ENCODE measurements around the gene CES2.

Gene CES2

DNA sequence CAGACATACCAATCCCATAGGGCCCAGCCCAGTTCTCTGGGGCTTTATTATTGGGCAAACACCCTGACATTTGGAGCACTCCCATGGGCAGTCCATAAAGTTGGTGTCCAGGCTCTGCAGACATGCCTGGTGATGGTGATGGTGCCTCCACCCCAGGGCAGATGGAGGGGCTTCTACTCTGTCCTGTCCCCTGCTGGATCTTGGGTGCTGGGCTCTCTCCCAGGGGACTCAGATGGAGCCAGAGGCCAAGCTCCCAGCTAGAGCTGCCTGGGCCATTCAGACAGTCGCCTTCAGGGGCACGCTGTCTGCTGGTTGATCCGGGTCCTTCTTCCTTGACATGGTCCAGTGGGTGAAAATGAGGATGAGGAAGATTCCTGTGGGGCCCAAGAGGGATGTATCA, 27.2 kb upstream of the CES2 start:
- TF ChIP-seq GLI4 (tag by site-specific recombination; IDR thresholded peaks at IDR 0.05) = no peak
- TF ChIP-seq ZNF658 (tag by site-specific recombination; IDR thresholded peaks at IDR 0.05) = no peak
- no peak for TF ChIP-seq ZFP3 (tag by site-specific recombination; IDR thresholded peaks at IDR 0.05; ENCODE audit: low read depth)
- TF ChIP-seq GFI1B (tag by site-specific recombination; IDR thresholded peaks at IDR 0.05) = no peak
- no peak for TF ChIP-seq ZNF473 (tag by site-specific recombination; IDR thresholded peaks at IDR 0.05)
- no peak for TF ChIP-seq WT1 (tag by site-specific recombination; IDR thresholded peaks at IDR 0.05)
- TF ChIP-seq ZNF549 (tag by site-specific recombination; IDR thresholded peaks at IDR 0.05) = no peak
- TF ChIP-seq, protein P1, sequence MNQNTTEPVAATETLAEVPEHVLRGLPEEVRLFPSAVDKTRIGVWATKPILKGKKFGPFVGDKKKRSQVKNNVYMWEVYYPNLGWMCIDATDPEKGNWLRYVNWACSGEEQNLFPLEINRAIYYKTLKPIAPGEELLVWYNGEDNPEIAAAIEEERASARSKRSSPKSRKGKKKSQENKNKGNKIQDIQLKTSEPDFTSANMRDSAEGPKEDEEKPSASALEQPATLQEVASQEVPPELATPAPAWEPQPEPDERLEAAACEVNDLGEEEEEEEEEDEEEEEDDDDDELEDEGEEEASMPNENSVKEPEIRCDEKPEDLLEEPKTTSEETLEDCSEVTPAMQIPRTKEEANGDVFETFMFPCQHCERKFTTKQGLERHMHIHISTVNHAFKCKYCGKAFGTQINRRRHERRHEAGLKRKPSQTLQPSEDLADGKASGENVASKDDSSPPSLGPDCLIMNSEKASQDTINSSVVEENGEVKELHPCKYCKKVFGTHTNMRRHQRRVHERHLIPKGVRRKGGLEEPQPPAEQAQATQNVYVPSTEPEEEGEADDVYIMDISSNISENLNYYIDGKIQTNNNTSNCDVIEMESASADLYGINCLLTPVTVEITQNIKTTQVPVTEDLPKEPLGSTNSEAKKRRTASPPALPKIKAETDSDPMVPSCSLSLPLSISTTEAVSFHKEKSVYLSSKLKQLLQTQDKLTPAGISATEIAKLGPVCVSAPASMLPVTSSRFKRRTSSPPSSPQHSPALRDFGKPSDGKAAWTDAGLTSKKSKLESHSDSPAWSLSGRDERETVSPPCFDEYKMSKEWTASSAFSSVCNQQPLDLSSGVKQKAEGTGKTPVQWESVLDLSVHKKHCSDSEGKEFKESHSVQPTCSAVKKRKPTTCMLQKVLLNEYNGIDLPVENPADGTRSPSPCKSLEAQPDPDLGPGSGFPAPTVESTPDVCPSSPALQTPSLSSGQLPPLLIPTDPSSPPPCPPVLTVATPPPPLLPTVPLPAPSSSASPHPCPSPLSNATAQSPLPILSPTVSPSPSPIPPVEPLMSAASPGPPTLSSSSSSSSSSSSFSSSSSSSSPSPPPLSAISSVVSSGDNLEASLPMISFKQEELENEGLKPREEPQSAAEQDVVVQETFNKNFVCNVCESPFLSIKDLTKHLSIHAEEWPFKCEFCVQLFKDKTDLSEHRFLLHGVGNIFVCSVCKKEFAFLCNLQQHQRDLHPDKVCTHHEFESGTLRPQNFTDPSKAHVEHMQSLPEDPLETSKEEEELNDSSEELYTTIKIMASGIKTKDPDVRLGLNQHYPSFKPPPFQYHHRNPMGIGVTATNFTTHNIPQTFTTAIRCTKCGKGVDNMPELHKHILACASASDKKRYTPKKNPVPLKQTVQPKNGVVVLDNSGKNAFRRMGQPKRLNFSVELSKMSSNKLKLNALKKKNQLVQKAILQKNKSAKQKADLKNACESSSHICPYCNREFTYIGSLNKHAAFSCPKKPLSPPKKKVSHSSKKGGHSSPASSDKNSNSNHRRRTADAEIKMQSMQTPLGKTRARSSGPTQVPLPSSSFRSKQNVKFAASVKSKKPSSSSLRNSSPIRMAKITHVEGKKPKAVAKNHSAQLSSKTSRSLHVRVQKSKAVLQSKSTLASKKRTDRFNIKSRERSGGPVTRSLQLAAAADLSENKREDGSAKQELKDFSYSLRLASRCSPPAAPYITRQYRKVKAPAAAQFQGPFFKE (tag by site-specific recombination; IDR thresholded peaks at IDR 0.05; ENCODE audit: borderline replicate concordance) = no peak
- TF ChIP-seq ZNF747 (tag by site-specific recombination; IDR thresholded peaks at IDR 0.05) = no peak
- no peak for TF ChIP-seq KLF7 (tag by site-specific recombination; IDR thresholded peaks at IDR 0.05; ENCODE audit: borderline replicate concordance)
- H3K36me3 ChIP-seq (ENCODE audit: control insufficient read depth in 2 of 2, insufficient read depth in 1 of 2, low read length in 2 of 2) = no peaks in the 10 kb centered on the region
- H3K9me3 ChIP-seq (ENCODE audit: control insufficient read depth, insufficient read depth, low read depth, low read length) = no peaks in the 10 kb centered on the region
- peaks cover 9% of the 10 kb centered on the region for H3K4me1 ChIP-seq (ENCODE audit: control insufficient read depth, insufficient read depth, low read length)
- H3K27ac ChIP-seq (ENCODE audit: extremely low read depth, low read depth, low read length) = no peak overlapping the region
- no peak overlapping the region for H3K4me3 ChIP-seq (ENCODE audit: low read depth, low read length)
- ChIA-PET CTCF (no interaction called here), POLR2A (interaction anchor here (1.6 kb wide), 1 partner anchor 22 kb away, joined by 3 read pairs; no protein-coding TSS in a partner anchor)

DNA sequence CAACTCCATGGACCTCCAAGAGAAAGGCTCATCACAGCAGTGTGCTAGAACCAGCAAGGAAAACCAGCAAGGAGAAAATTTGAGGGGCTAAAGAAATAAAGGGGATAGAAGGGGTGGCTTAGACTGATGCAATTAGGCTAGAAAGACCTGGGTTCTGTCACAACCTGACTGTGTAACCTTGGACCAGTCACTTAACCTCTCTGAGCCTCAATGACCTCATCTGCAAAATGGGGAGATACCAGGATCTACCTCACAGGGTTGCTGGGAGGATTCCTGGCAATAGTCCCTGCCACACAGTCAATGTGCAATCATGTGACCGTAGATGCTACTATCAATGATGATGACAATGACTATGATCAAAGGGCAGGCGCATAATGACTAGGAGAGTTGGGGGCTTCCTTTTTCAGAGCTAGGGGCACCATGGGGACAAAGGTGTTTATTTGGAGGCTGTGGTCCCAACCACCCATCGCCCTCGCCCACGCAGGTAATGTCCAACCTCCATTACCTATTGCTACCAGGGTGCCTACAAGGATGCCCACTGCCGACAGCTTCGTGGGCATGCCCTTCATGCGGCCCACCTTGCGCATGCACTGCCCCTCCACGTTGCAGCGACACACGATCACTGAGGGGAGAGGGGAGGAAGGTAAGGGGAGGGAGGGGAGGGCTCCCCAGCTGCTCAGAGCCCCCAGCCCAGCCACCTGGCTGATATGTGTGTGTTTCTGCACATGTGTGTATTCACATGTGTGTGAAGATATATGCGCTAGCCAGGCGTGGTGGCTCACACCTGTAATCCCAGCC, 26.4 kb upstream of the CES2 start:
- Histone ChIP-seq H3K9me3 (ENCODE audit: control insufficient read depth, insufficient read depth, low read depth, low read length) (no peaks in the 10 kb centered on the region), H3K27ac (ENCODE audit: extremely low read depth, low read depth, low read length) (no peak overlapping the region), H3K4me3 (ENCODE audit: low read depth, low read length) (no peak overlapping the region), H3K36me3 (ENCODE audit: control insufficient read depth in 2 of 2, insufficient read depth in 1 of 2, low read length in 2 of 2) (no peaks in the 10 kb centered on the region), H3K4me1 (ENCODE audit: control insufficient read depth, insufficient read depth, low read length) (peaks cover 9% of the 10 kb centered on the region)
- TF ChIP-seq, protein P2, sequence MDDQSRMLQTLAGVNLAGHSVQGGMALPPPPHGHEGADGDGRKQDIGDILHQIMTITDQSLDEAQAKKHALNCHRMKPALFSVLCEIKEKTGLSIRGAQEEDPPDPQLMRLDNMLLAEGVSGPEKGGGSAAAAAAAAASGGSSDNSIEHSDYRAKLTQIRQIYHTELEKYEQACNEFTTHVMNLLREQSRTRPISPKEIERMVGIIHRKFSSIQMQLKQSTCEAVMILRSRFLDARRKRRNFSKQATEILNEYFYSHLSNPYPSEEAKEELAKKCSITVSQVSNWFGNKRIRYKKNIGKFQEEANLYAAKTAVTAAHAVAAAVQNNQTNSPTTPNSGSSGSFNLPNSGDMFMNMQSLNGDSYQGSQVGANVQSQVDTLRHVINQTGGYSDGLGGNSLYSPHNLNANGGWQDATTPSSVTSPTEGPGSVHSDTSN (CRISPR knock-in tag; IDR thresholded peaks at IDR 0.05) = no peak
- TF ChIP-seq ZBTB1 (tag by site-specific recombination; IDR thresholded peaks at IDR 0.05) = no peak
- TF ChIP-seq ZNF221 (tag by site-specific recombination; IDR thresholded peaks at IDR 0.05; ENCODE audit: borderline replicate concordance) = no peak
- no peak for TF ChIP-seq ZEB2 (tag by site-specific recombination; IDR thresholded peaks at IDR 0.05)
- TF ChIP-seq ZNF561 (tag by site-specific recombination; IDR thresholded peaks at IDR 0.05; ENCODE audit: borderline replicate concordance) = no peak
- TF ChIP-seq, protein P3, sequence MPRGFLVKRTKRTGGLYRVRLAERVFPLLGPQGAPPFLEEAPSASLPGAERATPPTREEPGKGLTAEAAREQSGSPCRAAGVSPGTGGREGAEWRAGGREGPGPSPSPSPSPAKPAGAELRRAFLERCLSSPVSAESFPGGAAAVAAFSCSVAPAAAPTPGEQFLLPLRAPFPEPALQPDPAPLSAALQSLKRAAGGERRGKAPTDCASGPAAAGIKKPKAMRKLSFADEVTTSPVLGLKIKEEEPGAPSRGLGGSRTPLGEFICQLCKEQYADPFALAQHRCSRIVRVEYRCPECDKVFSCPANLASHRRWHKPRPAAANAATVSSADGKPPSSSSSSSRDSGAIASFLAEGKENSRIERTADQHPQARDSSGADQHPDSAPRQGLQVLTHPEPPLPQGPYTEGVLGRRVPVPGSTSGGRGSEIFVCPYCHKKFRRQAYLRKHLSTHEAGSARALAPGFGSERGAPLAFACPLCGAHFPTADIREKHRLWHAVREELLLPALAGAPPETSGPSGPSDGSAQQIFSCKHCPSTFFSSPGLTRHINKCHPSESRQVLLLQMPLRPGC (tag by site-specific recombination; IDR thresholded peaks at IDR 0.05) = no peak
- TF ChIP-seq ZNF624 (tag by site-specific recombination; IDR thresholded peaks at IDR 0.05) = no peak
- TF ChIP-seq ZNF24 (tag by site-specific recombination; IDR thresholded peaks at IDR 0.05) = no peak
- no peak for TF ChIP-seq OVOL3 (tag by site-specific recombination; IDR thresholded peaks at IDR 0.05)
- TF ChIP-seq ZNF2 (tag by site-specific recombination; IDR thresholded peaks at IDR 0.05) = no peak
- CTCF ChIA-PET = interaction anchor here (0.7 to 1.3 kb wide), 4 partner anchors 8 to 366 kb away, joined by 3 to 7 read pairs (median 4); partner anchors contain the start of gene CDH16
- POLR2A ChIA-PET = interaction anchor here (1.6 kb wide), 1 partner anchor 21 kb away, joined by 3 read pairs; no protein-coding TSS in a partner anchor

All from HEK293 (cell line).